Left renal pelvis (tissue), 4 donors: Measurements from ENCODE around the gene IGFBPL1. TPM values are rescaled to one million over a fixed set of nuclear protein-coding genes. Genes with fewer than 3 reads are reported as not detected.
"Not testable (repeated sequence)": the region's sequence is repeated elsewhere in the genome, so short reads cannot be mapped to it uniquely, and the experiment has no call there.

Experiments used
- DNase-seq, 4 donors: peaks; one replicate each; pipeline ENCODE4 v3.0.0-alpha.2; 2013; ENCODE audit warnings: low read depth in 4 of 4, low spot score in 3 of 4
- polyA plus RNA-seq, 4 donors: library from polyadenylated mRNA; unstranded; fragments of 120-200 nt; gene quantifications; one replicate each; pipeline ENCODE4 v1.2.1, GENCODE V29; 2013; ENCODE audit not compliant: insufficient read length in 4 of 4

Gene IGFBPL1
- polyA plus RNA-seq, 4 donors: 0.68 to 1.9 (median 1.3) TPM

DNA sequence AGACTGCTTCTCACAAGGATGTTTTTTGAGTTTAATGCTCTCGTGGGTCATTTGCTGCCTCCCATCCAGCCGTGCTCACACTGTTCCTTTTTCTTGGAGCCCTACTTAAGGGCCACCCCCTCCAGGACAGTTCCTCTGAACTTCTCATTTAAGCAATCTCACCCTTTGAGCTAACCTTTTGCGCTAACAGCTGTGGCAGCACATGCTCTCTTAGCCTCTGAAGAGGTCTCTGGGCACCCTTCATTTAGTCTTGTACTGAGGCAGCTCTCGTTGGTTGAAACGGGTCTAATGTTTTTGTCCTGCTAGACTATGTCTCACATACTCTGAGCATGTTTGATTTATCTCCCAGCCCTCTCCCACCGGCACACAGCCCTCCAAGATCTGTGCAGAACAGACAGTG is 19.9 kb downstream of the IGFBPL1 start:
- no peak for DNase-seq

GRCh38 chr9:38401994-38402393 is 22.3 kb downstream of the IGFBPL1 start:
- DNase-seq: no peak

DNA sequence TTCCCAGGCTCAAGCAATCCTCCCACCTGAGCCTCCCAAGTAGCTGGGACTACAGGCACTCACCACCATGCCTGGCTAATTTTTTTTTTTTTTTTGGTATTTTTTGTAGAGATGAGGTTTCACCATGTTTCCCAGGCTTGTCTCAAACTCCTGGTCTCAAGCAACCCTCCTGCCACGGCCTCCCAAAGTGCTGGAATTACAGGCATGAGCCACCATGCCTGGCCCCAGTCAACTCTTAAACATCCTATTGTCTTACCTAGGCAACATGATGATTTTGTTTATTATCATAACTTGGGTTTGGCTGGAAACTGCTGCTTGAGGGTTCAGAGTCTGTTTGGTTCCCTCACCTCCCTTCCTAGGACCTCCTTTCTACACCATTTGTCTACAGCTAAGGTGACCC is 25.1 kb downstream of the IGFBPL1 start:
- not testable (repeated sequence) for DNase-seq

GRCh38 chr9:38396371-38396671 is 27.9 kb downstream of the IGFBPL1 start:
- no peak for DNase-seq

- DNase-seq: no peak
Observed at GRCh38 chr9:38395653-38396370, 28.4 kb downstream of the IGFBPL1 start.

- DNase-seq: no peak
Observed at GRCh38 chr9:38394416-38394815, 29.8 kb downstream of the IGFBPL1 start.

- no peak for DNase-seq
Observed at GRCh38 chr9:38393128-38393796, 31.0 kb downstream of the IGFBPL1 start.

- peak; percentile 56 to 74 (median 68) for DNase-seq
Observed at GRCh38 chr9:38392235-38393127, 31.8 kb downstream of the IGFBPL1 start, which contains the start of gene ALDH1B1. TSS of gene ALDH1B1 (plus strand) at chr9:38392702. CDS start at chr9:38395749, 3,047 bp downstream.

DNA sequence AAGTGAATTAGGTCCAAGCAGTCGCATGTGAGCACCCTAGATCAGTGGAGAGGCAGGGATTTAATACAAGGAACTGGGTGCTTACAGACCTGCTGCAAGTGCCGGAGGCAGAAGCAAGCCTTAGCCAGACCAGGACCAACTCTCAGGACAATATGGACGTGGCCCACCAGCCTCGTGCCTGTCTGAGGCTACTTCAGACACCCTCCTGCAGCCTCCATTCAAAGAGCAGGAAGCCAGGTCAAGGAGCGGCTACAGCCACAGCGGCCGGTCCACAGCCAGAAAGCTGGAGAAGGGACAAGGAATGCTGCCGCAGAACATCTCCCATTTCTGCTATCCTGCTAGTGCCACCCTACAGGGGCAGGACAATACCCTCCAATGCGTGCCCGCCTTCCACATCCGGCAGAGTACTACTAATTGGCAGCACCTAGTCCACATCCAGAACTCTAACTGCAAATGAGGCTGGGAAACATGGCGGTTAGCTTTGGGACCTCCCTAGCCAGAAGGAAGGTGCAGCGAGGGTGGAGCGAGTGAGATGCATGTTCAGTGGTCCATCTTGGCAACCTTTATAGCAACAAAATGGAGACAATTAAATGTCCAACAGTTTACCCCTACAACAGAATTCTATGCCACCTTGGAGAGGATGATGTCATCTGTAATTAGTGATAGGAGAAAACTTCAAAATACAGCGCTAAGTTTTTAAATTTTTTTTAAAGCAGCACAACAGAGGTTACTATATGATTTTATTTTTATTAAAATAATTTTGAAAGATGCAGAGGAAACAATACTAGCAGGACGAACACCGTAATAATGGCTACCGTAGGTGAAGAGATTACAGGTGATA is 32.8 kb downstream of the IGFBPL1 start:
- DNase-seq: no peak

DNA sequence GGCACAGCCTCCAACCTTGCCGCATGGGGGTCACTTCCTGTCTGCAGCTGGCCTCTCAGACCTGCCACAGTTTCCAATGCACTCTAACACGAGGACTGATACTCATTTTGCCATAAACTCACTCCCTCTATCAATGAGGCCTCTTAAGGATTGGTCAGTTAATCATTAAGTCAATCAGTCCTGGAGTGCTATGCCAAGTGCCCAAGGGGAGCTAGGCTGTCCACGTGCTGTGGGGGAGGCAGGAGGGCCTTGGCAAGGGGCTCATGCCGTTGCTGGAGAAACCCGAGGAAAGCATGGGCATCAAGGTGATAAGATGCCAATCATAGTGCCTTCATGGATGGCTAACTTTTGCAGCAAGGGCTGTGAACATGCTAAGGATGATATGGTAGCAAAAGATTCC is 33.4 kb downstream of the IGFBPL1 start:
- no peak for DNase-seq

DNA sequence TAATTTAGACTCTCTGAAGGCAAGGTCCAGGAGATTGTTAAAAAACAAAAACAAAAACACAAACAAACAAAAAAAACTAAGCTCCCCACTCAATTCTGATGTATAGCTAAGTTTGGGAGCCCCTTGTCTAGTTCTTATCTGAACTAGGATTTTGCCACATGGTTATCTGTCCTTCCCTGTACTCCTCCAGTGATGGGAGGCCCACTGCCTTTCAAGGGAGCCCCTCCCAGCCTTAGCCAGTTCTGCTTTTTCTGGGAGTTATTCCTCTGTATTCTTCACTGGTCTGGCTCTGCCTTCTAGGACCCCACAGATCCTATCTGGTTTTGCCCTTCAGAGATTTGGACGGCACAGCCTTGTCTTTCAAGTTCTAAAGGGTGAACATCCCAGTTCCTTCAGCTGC is 33.8 kb downstream of the IGFBPL1 start:
- DNase-seq: no peak

DNA sequence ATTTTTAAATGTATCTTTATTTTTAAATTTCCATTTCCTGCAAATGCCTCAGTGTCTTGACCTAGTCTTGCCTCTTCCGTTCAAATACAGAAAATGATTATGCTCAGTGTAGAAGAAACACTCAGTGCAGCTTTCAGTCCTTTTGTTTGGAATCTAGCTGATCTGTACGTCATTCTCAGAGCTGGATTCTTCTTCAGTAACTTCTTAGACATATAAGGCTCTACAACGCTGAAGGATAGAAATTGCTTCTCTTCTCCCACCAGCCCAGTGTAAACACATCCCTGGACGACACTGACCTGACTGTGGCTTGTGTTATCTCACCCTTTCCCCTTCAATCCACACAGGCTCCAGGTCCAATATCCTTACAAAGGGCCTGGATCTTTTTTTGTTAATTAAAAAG is 34.9 kb downstream of the IGFBPL1 start:
- no peak for DNase-seq

- no peak for DNase-seq
Observed at GRCh38 chr9:38388283-38389223, 35.7 kb downstream of the IGFBPL1 start.

DNA sequence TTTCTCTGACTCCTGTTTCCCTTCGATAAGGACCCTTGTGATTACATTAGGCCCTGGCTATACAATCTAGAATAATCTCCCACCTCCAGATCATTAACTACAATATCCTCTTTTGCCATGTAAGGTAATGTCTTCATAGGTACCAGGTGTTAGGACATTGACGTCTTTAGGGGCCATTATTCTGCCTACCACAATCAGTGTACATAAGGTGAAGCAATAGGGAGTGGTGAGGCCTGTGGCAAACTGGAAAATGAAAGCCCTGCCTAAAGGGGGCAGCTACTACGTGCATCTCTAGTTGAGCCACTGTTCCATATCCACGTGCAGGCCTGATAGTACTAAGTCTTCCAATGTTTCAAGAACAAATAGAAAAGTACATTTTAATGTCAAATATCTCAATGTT is 36.5 kb downstream of the IGFBPL1 start:
- DNase-seq: no peak

GRCh38 chr9:38387066-38387465 is 37.2 kb downstream of the IGFBPL1 start:
- DNase-seq: no peak

- no peak for DNase-seq
Observed at GRCh38 chr9:38386319-38386895, 37.8 kb downstream of the IGFBPL1 start.

DNA sequence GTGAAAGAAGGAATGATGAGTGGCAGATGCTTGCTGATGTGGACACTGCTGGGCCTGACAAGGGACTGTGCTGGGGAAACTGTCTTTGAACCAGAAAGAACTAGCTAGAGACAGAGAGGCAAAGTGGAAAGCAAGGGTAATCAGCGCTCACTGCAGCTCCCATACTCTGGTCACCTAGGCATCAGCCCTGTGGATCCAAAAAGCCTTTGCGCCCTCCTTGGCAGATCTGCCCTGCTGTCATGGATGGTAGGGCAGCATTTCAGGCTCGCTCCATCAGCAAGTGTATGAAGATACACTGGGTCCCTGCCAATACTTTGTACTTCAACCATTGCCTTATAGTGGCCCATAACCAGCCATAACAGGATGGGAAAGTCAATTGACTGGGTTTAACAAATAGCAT is 38.4 kb downstream of the IGFBPL1 start:
- DNase-seq: no peak

DNA sequence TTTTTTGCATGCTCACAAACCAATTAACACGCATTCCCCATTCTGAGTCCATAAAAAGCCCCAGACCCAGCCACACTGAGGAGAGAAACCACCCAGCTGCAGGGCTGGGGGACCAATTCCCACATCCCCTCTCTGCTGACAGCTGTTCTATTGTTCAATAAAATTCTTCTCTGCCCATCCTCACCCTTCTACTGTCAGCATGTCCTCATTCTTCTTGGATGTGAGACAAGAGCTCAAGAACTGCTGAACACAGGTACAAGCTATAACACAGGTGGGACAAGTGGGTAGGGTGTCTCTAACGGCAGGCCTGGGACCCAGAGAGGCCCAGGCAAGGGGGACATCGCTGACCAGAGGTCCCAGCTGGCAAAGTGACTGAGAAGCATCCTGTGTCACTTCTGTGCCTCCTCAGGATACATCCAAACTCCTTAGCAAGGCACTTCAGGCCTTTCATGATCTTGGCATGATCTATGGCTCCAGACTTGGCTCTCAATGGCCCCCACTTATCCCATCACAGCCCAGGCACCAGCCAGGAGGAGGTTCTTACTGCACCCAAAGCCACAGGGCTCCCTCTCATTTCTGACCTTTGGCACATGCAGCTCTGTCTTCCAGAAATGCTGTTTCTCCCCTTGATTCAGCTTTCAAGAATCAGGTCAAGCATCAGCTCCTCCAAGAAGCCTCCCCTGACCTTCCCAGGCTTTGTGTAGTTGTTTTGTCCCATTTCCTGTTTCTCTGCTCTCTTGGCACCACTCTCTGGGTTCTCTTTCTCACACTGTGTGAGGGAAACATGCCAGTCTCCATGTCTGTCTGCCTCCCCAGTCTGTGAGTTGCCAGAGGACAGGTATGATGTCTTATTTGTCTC is 39.0 kb downstream of the IGFBPL1 start:
- no peak for DNase-seq
